GM10266 (cell line): ENCODE measurements around the gene SLC7A14.

Experiments used
- DNase-seq: peaks from one replicate; pipeline ENCODE4 v3.0.0; 2012; ENCODE audit errors: extremely low spot score
- CTCF ChIP-seq: IDR thresholded peaks from 2 replicates; pipeline ENCODE4 v1.5.1; 2012; ENCODE audit warnings: mild to moderate bottlenecking, low read depth; ENCODE audit not compliant: control insufficient read depth, insufficient read depth; ENCODE audit errors: missing control alignments

SLC7A14 gene

DNA sequence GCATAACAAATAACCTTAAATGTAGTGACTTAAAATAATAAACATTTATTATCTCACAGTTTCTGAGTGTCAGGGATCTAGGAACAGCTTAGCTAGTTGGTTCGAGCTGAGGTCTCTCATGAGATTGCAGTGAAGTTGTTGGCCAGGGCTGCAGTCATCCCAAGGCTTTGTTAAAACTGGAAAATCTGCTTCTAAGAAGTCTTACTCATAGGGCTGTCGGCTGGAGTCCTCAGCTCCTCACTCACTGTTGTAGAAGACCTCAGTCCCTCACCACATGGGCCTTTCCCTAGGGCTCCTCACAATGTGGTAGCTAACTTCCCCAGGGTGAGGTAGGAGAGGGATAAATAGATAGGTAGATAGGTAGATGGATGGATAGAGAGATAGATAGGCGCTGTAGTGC is 20.8 kb upstream of the SLC7A14 start:
- no peak for DNase-seq
- no peak for TF ChIP-seq CTCF

DNA sequence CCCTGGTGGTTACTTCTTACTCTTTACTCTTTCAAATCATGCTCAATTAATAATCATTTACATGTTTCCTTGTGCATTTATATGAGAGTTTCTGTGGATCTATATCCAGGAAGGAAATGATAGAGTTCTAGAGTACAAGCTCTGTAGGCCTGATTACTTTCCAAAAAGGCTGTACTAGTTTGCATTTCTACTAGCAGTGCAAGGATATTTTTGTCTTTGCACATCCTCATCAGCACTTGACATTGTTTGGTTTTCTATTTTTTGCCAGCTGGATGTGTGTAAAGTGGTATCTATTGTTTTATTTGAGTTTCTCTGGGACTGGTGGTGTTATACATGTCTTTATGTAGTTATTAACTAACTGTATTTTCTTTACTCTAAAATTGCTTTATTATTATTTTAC is 19.6 kb upstream of the SLC7A14 start:
- no peak for DNase-seq
- no peak for TF ChIP-seq CTCF

- no peak for TF ChIP-seq CTCF
- no peak for DNase-seq
Observed at GRCh38 chr3:170603770-170604510, 18.1 kb upstream of the SLC7A14 start.

DNA sequence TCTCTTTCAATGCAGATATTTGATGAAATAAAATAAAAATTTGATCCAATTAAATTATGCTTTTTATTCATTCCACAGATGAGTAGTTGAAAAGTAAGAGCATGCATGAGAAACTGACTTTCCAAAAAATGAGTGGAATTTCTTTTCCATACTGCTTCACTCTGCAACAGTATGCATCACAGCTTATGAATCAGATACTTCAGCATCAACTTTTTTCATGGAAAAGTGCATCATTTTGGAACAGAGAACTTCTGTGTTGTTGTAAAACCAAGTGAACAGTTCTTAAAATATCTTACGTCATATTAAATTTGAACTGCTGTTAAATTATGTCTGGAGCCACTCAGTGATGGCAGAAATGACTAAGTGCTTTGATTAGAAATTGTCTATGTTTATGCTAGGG is 16.7 kb upstream of the SLC7A14 start:
- TF ChIP-seq CTCF, result no peak
- no peak for DNase-seq

DNA sequence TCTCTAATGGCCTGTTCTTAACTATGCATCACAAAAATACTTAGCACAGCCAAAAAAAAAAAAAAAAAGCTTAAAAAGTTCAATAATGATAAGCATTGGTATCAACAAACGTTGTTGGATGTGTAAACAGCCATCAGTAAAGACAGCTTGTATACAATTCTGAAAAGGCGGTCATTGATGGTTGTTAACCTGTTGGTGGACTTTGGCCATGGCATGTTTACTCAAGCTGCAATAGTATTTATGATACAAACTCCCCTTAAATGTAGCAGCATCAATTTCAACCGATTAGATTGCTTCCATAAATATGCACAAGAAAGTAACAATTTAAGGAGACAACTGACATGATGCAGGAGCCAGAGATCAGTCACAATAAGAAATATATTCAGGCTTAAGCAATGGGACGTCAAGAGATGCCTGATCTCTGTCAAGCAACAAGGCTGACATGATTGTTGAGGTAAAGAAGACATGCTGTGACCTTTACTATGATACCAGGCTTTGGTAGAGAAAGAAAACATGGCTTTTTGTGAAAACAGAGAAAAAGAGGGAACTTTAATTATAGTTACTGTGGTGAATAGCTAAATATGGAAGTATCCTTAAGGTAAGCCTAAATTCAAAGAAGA is 14.2 kb upstream of the SLC7A14 start:
- no peak for DNase-seq
- TF ChIP-seq CTCF, result no peak

GRCh38 chr3:170599091-170599490 is 13.2 kb upstream of the SLC7A14 start:
- no peak for DNase-seq
- TF ChIP-seq CTCF, result no peak

DNA sequence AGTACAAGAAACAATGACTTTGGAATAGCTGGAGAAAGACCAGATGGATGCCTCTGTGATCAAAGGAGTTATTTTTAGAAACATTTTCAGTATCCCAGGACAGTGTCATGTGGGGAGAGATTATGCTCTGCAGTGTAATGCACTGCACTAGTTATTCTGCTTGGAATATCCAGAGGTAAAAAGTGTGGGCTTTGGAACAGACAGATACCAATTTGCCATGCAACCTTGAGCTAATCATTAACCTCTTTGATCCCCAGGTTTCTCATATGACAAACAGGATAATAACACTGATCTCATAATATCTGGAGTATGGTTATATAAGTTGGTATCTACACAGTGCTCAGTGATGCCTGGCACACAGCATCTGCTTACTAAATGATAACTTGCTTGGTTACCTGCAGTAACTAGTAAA is 12.2 kb upstream of the SLC7A14 start:
- no peak for TF ChIP-seq CTCF
- no peak for DNase-seq
